NCI-H2227 (cell line): ENCODE data around the gene ZFYVE26.
"Not testable (repeated sequence)": the region's sequence is repeated elsewhere in the genome, so short reads cannot be mapped to it uniquely, and the experiment has no call there.

Experiments
- DNase-seq: peaks from one replicate; lab custom pipeline; 2025; ENCODE audit not compliant: unreplicated experiment; lab: John Stamatoyannopoulos, UW

ZFYVE26 gene

GRCh38 chr14:67717048-67717447 lies 99.3 kb downstream of the ZFYVE26 start:
- DNase-seq, result no peak

DNA sequence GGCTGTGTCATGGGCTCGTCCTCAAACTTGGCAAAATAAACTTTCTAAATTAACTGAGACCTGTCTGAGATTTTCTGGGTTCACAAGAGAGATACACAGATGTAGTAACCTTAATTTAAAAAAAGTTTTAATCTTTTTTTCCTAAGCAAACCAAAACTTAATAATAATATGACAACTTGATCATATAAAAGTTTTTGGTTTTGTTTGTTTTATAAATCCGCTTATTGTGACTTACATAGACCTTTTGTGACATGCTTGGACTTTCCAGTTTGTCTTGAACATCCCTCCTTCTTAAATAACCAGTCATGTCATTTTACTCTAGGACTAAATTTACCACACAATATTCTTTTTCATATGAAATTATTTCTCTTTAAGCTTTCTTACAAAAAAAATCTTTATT lies 106.2 kb downstream of the ZFYVE26 start:
- DNase-seq, result no peak

- DNase-seq, result not testable (repeated sequence)
These were observed 106.6 kb downstream of the ZFYVE26 start for GRCh38 chr14:67709796-67710195.

- DNase-seq, result not testable (repeated sequence)
These were observed 107.0 kb downstream of the ZFYVE26 start for GRCh38 chr14:67709346-67709745.

DNA sequence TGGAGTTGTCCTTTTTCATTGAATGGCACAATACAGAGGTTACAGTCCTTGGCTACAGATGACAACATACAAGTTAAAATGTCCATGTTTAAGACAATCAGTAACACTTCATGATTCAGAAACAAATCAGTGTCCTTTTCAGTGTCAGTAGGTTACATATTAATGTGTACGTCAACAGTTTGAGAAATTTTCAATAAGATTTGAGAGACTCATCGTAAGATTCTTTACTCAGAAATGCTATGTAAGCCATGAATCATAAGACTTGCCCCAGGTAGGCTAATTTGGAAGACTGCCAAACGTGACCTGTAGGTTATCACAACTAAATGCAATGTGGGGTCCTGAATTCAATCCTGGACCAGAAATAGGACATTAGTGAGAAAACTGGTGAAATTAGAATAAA lies 111.2 kb downstream of the ZFYVE26 start:
- DNase-seq, result no peak

DNA sequence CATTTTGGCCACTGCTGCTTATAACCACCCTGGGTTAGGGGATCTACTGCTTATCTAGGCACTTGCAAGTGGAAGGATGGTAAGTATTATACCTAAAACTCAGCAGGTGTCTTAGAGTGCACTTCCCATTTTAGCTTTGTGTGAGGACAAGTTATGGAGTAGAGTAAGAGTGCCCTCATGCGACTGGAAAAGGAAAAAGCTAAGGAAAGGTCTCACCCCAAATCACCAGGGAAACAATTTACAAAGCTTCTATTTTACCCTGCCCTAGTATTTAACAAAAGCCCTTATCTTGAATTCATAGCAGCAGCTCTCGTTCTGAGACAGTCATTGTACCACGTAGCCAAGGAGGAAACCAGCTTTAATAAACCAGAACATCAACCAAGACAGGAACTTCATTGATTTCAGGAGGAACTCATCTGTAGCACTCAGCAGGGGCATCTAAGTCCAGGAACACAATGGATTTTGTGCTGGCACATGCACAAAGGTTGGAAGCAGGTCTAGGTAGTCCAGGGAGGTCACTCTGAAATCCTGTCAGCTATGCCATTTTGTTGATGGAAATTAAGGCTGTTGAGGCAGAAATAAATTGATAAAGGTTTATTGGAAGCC lies 111.8 kb downstream of the ZFYVE26 start:
- DNase-seq, result peak; percentile 48

GRCh38 chr14:67703997-67704396 lies 112.4 kb downstream of the ZFYVE26 start:
- no peak for DNase-seq

DNA sequence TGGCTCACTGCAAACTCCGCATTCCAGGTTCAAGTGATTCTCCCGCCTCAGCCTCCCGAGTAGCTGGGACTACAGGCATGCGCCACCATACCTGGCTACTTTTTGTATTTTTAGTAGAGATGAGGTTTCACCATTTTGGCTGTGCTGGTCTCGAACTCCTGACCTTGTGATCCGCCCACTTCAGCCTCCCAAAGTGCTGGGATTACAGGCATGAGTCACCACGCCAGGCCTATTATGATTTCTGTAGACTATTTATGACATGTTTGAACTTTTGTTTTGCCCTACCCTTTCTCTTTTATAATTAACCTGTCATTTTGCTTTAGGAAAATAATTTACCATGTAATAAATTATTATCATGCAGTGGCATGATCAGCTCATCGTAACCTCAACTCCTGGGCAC lies 114.9 kb downstream of the ZFYVE26 start, which contains the start of gene RDH12:
TSS of gene RDH12 (plus strand) at position 395 of the 400 bp plus-strand sequence. CDS start 20,757 bp downstream, outside the sequence.
- DNase-seq, result not testable (repeated sequence)

- DNase-seq, result no peak
These were observed 118.2 kb downstream of the ZFYVE26 start for GRCh38 chr14:67698179-67698578.

- no peak for DNase-seq
These were observed 119.4 kb downstream of the ZFYVE26 start for GRCh38 chr14:67697006-67697405.
